ENCODE measurements around the gene NTSR1. TPM values are rescaled to one million over a fixed set of nuclear protein-coding genes. Genes with fewer than 3 reads are reported as not detected.

Gene NTSR1
- total and polyA plus RNA-seq, 2 experiments from 2014 or later, result 0.15 to 1.4 TPM

- no peaks in the 10 kb centered on the region; the same call in none of the 3 replicates for H3K4me1 Mint-ChIP-seq
- H3K27ac Mint-ChIP-seq, result no peak overlapping the region
- H3K36me3 Mint-ChIP-seq (ENCODE audit: low read depth), result no peaks in the 10 kb centered on the region
- Histone ChIP-seq H3K4me2 (no peak overlapping the region), H3K9me2 (ENCODE audit: insufficient read depth) (no peaks in the 10 kb centered on the region), H4K20me1 (replicated peaks; ENCODE audit: insufficient read depth) (no peaks in the 10 kb centered on the region), H2AFZ (no peak overlapping the region), H3K4me1 (ENCODE audit: insufficient read depth) (no peaks in the 10 kb centered on the region), H3K79me2 (replicated peaks; ENCODE audit: insufficient read depth) (no peaks in the 10 kb centered on the region), H3K4me3 (no peak overlapping the region), H3K27me3 (ENCODE audit: insufficient read depth) (no peaks in the 10 kb centered on the region), H3K27ac (ENCODE audit: low read depth) (no peak overlapping the region), H3K36me3 (ENCODE audit: insufficient read depth) (no peaks in the 10 kb centered on the region), H3F3A (replicated peaks; ENCODE audit: low read depth) (no peaks in the 10 kb centered on the region)
- no peaks in the 10 kb centered on the region for H3K9me3 Mint-ChIP-seq
- no peak for TF ChIP-seq POLR2AphosphoS5 (IDR thresholded peaks at IDR 0.05; ENCODE audit: low read depth)
- no peak for TF ChIP-seq ZNF331 (CRISPR knock-in tag; IDR thresholded peaks at IDR 0.05; ENCODE audit: low read depth)
- no peak for TF ChIP-seq CTCF (conservative IDR thresholded peaks at IDR 0.05; ENCODE audit: low read depth in 2 of 2)
- no peak for TF ChIP-seq NANOG (IDR thresholded peaks at IDR 0.05; ENCODE audit: borderline replicate concordance)
- no peak for TF ChIP-seq EZH2 (IDR thresholded peaks at IDR 0.05; ENCODE audit: low read depth, unreplicated experiment)
- no peak for TF ChIP-seq EZH2phosphoT487 (IDR thresholded peaks at IDR 0.05; ENCODE audit: unreplicated experiment)
- TF ChIP-seq REST (IDR thresholded peaks at IDR 0.05; ENCODE audit: unreplicated experiment), result no peak
- TF ChIP-seq JUNB (IDR thresholded peaks at IDR 0.05; ENCODE audit: unreplicated experiment), result no peak
- no peak for TF ChIP-seq ETS1 (IDR thresholded peaks at IDR 0.05)
- TF ChIP-seq ZNF114 (CRISPR knock-in tag; IDR thresholded peaks at IDR 0.05), result no peak
- TF ChIP-seq STAT1 (IDR thresholded peaks at IDR 0.05; ENCODE audit: unreplicated experiment), result no peak
- no peak for TF ChIP-seq CREB1 (CRISPR knock-in tag; IDR thresholded peaks at IDR 0.05; ENCODE audit: low read depth)
- no peak for TF ChIP-seq ZNF462 (CRISPR knock-in tag; IDR thresholded peaks at IDR 0.05)
- H3K4me3 Mint-ChIP-seq, result no peak overlapping the region
- ATAC-seq, result no peak
- peaks cover 3% of the 10 kb centered on the region for H3K27me3 Mint-ChIP-seq (ENCODE audit: insufficient read depth, low read depth, poor library complexity)
- DNase-seq (ENCODE audit: low spot score), result no peak
Observed at GRCh38 chr20:62762801-62763368, 54.2 kb downstream of the NTSR1 start.

Data from GM23338 (cell line).